ENCODE data around the gene MYO10.
A peak's percentile ranks its signal among the peaks of the same experiment; 100 is the strongest.

The MYO10 gene

GRCh38 chr5:16896767-16897166 lies 39.3 kb downstream of the MYO10 start:
- no peak overlapping the region for H3K4me3 ChIP-seq
- DNase-seq (ENCODE audit: low spot score): no peak
- H3K27ac ChIP-seq: no peak overlapping the region
- TF ChIP-seq, protein P1, sequence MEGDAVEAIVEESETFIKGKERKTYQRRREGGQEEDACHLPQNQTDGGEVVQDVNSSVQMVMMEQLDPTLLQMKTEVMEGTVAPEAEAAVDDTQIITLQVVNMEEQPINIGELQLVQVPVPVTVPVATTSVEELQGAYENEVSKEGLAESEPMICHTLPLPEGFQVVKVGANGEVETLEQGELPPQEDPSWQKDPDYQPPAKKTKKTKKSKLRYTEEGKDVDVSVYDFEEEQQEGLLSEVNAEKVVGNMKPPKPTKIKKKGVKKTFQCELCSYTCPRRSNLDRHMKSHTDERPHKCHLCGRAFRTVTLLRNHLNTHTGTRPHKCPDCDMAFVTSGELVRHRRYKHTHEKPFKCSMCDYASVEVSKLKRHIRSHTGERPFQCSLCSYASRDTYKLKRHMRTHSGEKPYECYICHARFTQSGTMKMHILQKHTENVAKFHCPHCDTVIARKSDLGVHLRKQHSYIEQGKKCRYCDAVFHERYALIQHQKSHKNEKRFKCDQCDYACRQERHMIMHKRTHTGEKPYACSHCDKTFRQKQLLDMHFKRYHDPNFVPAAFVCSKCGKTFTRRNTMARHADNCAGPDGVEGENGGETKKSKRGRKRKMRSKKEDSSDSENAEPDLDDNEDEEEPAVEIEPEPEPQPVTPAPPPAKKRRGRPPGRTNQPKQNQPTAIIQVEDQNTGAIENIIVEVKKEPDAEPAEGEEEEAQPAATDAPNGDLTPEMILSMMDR (IDR thresholded peaks at IDR 0.05): no peak

GRCh38 chr5:16894236-16895057 lies 41.6 kb downstream of the MYO10 start:
- Histone ChIP-seq H3K4me3 (no peak overlapping the region), H3K27ac (no peak overlapping the region)
- no peak for DNase-seq (ENCODE audit: low spot score)
- TF ChIP-seq, protein P1 (IDR thresholded peaks at IDR 0.05): no peak

DNA sequence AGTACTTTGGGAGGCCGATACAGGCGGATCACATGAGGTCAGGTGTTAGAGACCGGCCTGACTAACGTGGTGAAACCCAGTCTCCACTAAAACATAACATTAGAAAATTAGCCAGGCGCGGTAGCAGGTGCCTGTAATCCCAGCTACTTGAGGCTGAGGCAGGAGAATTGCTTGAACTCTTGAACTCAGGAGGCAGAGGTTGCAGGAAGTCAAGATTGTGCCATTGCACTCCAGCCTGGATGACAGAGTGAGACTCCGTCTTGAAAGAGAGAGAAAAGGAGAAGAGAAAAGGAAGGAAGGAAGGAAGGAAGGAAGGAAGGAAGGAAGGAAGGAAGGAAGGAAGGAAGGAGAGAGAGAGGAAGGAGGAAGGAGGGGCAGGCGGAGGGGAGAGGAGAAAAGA lies 45.1 kb downstream of the MYO10 start:
- Histone ChIP-seq H3K27ac (no peak overlapping the region), H3K4me3 (no peak overlapping the region)
- TF ChIP-seq, protein P1 (IDR thresholded peaks at IDR 0.05): no peak
- no peak for DNase-seq (ENCODE audit: low spot score)

DNA sequence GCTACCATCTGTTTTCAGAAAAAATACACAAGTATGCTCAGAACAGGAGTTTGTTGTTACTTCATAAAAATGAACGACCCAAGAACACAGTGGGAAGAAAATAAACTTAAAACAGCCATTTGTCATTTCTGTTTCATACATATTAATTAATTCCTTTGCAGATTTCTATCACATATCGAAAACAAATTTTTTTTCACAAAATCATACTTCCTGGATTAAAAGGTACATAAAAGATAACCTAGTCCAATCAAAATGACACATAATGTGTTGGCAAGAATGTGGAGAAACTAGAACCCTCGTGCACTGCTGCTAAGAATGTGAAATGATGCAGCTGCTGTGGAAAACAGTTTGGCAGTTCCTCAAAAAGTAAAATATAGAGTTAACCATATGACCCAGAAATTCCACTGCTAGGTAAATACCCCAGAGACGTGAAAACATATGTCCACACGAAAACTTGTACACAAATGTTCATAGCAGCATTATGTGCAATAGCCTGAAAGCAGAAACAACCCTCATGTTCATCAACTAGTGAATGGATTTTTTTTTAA lies 46.0 kb downstream of the MYO10 start:
- Histone ChIP-seq H3K4me3 (no peak overlapping the region), H3K27ac (peak overlapping the region in 1 of 2 donors; percentile 15)
- TF ChIP-seq, protein P1 (IDR thresholded peaks at IDR 0.05): no peak
- DNase-seq (ENCODE audit: low spot score): no peak

DNA sequence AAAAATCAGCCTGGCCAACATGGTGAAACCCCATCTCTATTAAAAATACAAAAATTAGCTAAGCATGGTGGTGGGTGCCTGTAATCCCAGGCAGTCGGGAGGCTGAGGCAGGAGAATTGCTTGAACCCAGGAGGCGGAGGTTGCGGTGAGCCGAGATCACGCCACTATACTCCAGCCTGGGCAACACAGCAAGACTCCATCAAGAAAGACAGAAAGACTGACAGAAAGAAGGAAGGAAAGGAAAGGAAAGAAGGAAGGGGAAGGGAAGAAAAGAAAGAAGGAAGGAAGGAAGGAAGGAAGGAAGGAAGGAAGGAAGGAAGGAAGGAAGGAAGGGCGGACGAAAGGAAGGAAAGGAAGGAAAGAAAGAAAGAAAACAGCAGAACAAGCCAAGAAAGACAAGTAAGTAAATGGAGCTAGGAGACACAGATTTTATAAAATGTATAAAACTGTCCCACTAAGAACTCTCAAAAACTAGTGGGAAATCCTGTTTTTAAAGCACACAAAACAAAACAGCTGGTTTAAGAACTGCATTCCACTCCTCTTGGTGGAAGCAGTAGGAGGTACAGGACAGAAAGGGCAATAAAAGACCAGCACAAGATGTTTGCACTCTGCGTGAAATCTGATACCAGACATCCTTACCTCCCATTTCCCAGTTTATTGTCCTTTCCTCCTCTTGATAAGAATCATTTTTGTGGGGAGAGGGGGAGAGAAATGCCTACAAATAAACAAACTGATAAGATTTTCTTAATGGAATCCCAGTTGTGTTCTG lies 46.7 kb downstream of the MYO10 start:
- Histone ChIP-seq H3K4me3 (no peak overlapping the region), H3K27ac (peak overlapping the region in 1 of 2 donors; percentile 15)
- TF ChIP-seq, protein P1 (IDR thresholded peaks at IDR 0.05): no peak
- DNase-seq (ENCODE audit: low spot score): no peak

GRCh38 chr5:16888694-16889124 lies 47.4 kb downstream of the MYO10 start:
- H3K4me3 ChIP-seq: no peak overlapping the region
- no peak overlapping the region for H3K27ac ChIP-seq
- TF ChIP-seq, protein P1 (IDR thresholded peaks at IDR 0.05): no peak
- DNase-seq (ENCODE audit: low spot score): no peak
